GM20431 (cell line): ENCODE results near the gene PALMD.

ENCODE experiments used
- in situ Hi-C: fragments of 300-500 bp; cut with MseI, MboI; formaldehyde crosslinking; loops from one replicate; pipeline ENCODE4 v1.15.0; 2020; ENCODE audit warnings: low sequenced_read_pairs; ENCODE audit not compliant: unreplicated experiment

Gene PALMD

DNA sequence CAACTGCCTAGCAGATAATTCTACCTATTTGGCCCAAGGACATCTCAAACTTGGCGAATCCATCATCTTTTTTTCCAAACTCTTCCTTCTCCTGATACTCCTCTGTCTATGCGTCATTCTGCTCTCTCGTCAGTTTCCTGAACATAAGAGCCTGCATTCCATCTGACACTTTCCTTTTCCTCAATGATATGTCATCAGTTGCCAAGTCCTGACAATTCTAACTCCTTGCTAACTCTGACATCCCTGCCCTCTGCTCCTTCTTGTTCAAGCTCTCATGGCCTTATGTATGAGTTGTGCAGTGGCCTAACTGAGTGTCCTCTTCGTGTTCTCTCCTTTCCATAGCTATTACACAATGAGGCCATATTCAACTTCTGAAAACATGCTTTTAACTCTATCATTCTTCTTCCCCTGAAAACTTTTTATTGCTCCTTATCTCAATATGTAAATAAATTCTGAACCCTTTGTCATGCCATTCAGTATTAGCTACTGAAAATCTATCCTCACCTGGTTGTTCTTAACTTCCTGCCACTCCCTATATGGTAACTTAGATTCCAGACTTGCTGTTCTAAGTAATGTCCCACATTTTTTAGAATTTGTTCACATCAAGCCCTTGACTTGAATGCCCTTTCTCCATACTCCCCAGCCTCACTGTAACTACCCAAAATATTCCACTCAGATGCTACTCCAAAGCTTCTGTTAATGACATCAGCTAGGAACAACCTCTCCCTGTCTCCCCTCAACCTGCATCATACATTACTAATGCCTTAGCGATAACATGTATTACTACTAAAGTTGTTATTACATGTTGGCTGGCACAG, 11.5 kb downstream of the PALMD start:
- in situ Hi-C loops: no loop called here

- in situ Hi-C loops: no loop called here
Observed at GRCh38 chr1:99658031-99658290, 12.0 kb downstream of the PALMD start.

DNA sequence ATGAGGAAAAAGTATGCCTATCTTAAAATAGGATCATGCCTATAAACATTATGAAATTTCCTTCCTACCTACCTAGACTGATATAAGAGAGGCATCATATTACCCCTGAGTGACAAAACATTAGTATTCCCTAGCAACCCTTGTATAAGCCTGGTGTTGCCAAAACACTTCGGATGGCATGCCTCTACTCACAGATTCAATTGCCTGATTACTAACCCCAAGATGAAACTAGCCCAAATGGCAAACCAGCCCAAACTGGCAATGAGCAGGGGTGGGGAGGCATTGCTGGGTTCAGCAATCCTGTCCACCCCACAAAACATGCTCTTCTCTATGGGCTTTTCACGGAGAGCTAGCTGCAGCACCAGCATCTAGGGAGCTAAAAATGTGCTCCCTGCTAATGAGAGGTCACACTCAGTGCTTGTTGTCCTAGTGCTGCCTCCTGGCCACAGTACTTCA, 13.9 kb downstream of the PALMD start:
- in situ Hi-C loops: no loop called here

- in situ Hi-C loops: no loop called here
Observed at GRCh38 chr1:99660496-99660895, 14.6 kb downstream of the PALMD start.

GRCh38 chr1:99661780-99662179, 15.9 kb downstream of the PALMD start:
- in situ Hi-C loops: no loop called here

DNA sequence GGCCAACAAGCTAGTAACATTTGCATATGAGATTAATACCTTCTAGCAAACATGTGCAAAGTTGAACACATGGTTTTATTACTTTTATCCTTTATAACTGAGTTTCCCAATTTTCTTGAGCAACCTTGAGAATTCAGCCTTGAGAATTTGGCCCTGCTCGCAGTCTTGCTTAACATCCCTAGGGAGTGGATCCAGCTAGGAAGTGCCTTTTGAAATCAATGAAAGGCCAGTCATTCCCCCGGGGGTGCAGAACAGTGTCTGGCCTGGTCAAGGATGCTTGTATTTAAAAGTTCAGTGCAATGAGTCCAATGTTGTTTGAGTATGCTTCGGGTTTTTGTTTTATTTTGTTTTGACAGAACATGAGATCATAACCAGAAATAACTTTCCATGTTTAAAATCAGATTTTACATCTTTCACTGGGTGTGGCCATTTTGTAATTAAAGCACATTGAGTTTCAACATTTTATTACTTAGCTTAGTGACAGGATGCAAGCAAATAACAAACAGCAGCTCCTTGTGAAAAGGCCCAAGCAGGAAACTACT, 16.7 kb downstream of the PALMD start:
- in situ Hi-C loops: no loop called here

GRCh38 chr1:99663501-99663900, 17.6 kb downstream of the PALMD start:
- in situ Hi-C loops: no loop called here

DNA sequence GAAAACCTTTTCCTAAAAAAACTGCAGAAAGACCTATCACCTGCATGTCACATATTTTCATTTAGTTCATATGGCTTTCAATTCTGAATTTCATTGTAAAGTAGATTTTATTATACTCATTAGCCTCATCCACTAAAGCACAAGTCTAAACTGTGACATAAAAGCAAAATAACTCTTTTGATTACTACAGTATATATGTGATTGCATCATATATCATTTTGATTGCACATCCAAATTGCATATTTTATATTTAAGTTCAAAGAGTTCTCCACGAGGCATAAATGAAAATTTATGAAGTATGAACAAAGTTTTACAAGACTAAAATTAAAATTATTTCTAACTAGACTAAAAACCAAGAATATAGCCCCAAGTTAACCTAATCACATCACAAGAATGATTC, 19.3 kb downstream of the PALMD start:
- in situ Hi-C loops: no loop called here

DNA sequence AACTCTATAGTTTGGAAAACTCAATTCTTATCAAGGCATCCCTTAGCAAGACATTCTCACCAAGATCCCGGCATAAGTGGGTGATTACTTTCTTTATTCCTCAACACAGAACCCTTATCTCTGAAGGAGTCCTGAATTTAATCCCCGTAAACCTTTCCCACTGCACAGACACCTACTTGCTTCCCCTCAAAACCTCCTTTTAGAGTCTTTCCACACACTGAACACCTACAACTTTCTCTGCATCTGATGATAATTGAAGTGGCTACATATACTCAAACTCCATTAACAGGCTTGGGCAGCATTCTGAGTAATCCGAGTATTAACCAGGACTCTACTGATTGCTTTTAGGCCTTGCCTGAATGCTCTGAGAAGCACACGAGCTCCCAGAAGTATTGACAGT, 23.5 kb downstream of the PALMD start:
- in situ Hi-C loops: no loop called here

GRCh38 chr1:99669821-99670220, 23.9 kb downstream of the PALMD start:
- in situ Hi-C loops: no loop called here

DNA sequence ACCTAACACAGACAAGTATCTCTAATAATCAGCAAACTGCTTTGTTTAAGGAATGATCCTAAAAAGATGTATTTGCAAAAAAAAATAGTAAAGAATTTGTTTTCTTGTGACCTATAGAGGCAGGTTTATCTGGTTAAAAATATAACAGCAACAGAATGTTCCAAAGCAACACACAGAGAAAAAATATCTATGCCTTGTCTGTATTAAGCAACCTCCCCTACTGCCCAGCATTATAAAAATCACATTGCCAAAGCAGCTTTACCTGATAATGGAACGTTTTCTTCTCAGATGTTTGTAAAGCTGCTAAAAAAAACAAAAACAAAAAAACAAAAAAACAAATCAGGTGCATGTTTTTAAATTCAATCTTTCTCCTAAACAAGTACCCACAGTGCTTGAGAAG, 24.7 kb downstream of the PALMD start:
- in situ Hi-C loops: no loop called here

DNA sequence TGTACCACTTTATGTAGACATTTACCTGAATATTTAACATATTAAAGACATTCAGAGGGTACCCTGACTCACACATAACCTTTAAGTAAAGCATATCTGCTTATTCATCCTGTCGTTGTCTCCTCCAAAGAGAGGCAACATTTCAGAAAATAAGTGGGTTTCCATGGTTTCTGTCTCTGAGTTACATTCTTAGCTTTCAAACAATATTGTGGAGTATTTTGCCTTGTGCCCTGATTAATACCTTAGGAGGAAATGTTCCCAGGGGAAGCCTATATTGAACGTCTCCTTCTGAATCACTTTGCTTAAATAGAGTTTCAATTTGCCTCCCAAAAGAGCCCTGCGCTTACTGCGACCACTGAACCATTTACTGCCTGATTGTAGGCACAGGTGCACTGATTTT, 26.1 kb downstream of the PALMD start:
- in situ Hi-C loops: no loop called here

DNA sequence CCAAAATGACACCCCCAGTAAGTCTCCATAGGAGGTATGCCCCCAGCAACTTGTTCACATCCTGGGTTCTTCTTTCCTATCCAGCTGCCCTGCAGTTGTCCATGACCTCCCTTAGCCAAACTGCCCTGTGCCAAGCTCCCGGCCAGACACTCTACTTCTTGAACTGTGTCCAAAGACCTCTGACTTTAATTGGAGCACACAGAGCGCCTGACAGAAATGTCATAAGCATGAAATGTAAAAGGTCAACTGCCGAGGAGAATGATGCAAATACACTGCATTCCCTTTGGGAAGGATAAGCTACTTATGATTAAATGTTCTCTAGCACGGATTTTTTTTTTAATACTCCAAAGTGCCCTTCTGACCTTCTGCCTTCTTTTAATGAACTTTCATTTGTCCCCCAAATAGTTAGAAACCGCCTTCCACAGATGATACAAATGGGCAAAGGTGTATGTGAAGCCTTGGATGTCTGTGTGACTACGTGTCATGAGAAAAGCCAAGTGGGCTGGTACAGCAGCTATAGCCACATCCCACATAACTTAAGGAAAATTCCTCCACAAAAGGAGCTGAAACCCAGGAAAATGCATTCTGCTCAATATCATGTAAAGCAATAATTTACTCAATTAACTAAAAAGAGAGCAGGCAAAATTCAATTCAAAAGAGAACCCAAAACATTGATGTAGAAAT, 26.8 kb downstream of the PALMD start:
- in situ Hi-C loops: no loop called here

- in situ Hi-C loops: no loop called here
Observed at GRCh38 chr1:99673315-99673714, 27.4 kb downstream of the PALMD start.

DNA sequence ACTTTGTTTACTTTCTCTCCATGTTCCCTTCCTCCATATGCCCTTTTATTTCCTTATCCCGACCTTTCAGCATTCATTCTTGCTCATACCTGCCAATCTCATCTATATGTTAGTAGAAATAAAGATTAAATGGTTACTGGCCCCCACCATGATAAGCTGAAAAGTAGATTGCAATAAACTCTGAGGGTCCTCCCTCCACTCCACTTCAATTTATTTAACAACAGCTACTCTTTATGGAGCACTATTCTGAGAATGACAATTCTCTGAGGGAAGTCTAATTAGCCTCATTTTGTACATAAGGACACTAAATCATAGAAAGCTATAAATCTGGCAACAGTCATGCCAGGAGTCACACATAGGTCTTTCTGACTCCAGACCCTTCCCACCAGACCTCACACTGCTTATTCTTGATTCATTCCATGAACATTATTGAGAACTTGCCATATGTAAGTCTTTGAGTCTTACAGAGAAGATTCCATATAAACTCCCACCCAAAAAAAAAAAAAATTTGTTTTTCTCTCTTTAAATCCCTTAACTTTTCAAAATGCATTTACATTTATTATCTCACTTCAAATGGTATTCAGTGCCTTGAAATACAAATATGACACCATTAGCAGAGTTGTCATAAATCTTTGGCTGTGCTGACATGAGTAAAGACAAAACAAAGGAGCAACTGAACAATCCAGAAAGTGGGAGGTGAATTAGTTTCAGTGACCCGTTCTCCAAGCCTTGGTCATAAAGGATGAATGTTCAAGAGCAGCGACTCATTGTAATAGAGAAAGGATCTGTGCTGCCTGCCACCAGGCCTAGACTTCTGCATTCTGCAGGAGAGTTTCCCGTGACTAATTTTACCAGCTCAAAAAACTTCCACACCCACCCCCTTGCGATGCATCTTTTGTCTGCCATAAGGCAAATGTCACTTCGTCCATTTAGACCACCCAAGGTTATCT, 28.5 kb downstream of the PALMD start:
- in situ Hi-C loops: no loop called here

- in situ Hi-C loops: no loop called here
Observed at GRCh38 chr1:99675292-99675691, 29.4 kb downstream of the PALMD start.

DNA sequence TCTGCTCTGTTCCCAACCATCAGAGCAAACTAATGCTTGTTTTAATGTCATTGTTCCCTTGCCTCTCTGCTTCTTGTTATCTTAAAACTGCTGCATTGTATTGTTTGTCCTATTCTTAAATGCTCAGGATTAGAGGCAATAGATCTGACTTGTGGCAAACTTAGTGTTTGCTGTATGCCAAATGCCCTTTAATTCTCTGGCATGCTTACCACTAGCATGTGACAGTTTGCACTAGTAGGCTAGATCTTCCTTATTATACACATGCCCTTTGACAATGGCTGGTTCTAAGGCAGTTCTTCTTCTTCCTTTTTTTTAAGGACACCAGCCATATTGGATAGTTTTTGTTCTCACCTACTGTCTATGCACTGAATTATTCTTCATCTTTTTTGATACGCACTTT, 30.1 kb downstream of the PALMD start:
- in situ Hi-C loops: no loop called here

DNA sequence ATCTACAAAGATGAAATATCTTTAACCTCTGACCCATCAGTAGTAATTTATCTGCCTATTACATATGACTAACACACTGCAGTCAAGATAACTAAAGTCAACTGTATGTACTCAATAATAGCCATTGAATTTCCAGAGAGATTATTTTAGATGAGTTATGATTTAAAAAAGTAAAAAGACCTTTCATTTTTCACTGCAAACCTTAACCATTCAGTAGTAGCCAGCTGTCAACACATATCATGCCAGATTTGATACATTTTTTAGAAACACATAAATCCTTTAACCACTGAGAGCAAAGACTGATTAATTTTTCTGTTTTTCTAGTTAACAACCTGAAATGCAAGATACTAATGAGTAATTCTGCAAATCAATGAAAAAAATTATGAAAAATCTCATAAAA, 31.0 kb downstream of the PALMD start:
- in situ Hi-C loops: no loop called here

DNA sequence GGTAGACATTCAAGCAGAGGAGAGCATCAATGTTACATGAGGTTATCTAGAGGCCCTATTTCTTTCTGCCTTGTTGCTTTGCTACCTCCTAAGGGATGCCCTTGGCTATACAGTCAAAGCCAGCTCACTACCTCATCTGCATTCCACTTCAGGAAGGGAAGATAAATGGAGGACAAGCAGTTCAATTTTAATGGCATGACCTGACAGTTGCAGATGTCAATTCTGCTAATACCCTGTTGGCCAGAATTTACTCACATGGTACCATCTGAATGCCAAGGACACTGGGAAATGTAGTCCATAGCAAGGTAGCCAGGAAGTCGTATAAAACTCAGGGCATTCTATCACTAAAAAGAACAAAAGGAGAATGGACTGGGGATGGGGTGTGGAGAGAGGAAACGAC, 31.5 kb downstream of the PALMD start:
- in situ Hi-C loops: no loop called here

DNA sequence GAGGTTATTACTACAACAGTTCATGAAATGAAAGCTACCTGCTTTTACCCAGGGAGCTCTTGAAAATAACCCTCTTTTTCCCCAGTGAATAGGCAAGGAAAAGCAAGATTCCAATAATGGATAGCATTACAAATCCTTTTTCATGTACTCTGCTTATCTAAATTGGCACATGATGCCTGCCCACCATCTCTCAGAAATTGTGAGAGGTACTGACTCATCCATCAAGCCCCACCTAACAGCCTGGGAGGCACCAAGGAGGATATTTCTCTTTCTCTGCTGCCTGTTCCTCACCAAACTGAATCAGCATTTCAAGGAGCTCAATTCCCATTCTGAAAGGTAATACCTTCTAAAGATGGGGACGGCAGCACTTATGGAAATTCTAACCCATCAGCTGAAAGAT, 34.4 kb downstream of the PALMD start:
- in situ Hi-C loops: no loop called here

DNA sequence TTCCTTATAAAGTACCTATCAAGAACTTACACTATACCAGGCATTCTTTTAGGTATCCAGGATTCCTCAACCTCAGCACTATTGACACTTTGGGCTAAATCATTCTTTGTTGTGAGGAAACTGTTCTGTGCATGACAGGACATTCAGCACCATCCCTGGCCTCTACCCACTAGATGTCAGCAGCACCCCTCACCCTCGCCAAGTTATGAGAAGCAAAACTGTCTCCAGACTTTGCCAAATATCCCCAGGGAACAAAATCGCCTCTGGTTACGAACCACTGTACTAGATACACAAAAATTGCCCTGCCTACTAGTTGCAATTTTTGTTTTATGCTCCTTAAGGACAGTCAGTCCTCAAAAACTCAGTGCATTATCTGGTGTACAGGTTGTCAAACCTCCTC, 35.7 kb downstream of the PALMD start:
- in situ Hi-C loops: no loop called here
